ENCODE data around the gene ARHGAP6. TPM values are rescaled to one million over a fixed set of nuclear protein-coding genes. Genes with fewer than 3 reads are reported as not detected.

The ARHGAP6 gene
- total and polyA plus RNA-seq, 2 of the 13 experiments (the other 11 are each of a cell fraction or from before 2014, with no cell fraction given), result 0.11 TPM; not detected in 1

DNA sequence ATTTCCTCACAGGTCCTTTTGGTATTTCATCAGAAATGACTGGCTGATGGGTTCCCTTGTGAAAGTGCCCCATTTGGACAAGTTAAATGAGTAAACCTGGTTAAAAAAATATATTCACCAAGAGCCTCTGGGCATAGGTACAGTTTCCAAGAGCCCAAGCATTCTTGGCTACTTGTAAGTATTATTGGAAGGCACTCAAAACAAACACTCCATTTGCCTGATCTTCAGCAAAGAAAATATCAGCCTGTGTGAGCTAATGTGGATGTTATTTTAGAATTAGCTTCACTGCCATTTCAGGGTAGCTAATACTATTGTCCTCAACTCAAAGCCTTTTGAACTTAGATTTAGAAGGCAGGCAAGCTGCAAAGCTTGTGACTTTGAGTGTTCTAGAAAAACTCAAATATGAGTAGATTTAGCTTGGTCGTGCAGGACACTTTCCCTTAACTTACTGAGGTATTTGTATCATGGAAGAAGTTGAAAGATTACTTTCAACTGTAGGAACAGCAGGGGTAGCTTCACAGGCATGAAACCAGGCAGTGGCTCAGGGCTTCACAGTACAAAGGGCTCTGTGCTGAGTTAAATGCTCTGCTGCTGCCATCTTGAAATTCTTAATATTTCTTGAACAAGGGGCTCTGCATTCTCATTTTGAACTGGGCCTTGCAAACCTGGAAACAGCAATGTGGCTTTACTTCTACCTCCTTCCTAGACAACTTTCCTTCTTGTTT is 195.3 kb downstream of the ARHGAP6 start:
- Histone ChIP-seq H2AFZ (ENCODE audit: low read length) (no peak overlapping the region), H3K27me3 (ENCODE audit: control insufficient read depth in 1 of 2, insufficient read depth in 2 of 2, low read length in 2 of 2) (no peaks in the 10 kb centered on the region), H3K36me3 (replicated peaks in 1 of 2; ENCODE audit: control insufficient read depth in 1 of 2, insufficient read depth in 2 of 2, low read length in 2 of 2) (no peaks in the 10 kb centered on the region), H3K27ac (ENCODE audit: extremely low read length, insufficient read depth, low read length) (no peak overlapping the region), H3K4me2 (ENCODE audit: low read depth, low read length) (no peak overlapping the region), H3K4me1 (ENCODE audit: insufficient read depth, low read length) (no peaks in the 10 kb centered on the region), H3K79me2 (ENCODE audit: insufficient read depth, low read length) (no peaks in the 10 kb centered on the region), H4K20me1 (ENCODE audit: insufficient read depth, low read length) (no peaks in the 10 kb centered on the region), H3K4me3 (replicated peaks in 1 of 3; ENCODE audit: insufficient read depth in 1 of 3, low read depth in 2 of 3, low read length in 3 of 3) (no peak overlapping the region), H3K9me3 (ENCODE audit: low read length) (no peaks in the 10 kb centered on the region), H3K9ac (ENCODE audit: insufficient read depth, low read depth, low read length) (no peak overlapping the region)
- 0% methylated on average over 1 of the region's 1 CpG for WGBS (ENCODE audit: low lambda C conversion rate)
- ChIA-PET POLR2A (no interaction called here), CTCF (ENCODE audit: low intra/inter-chr PET ratio, low total read pairs) (no interaction called here)
- BruUV-seq (replicated peaks), result no TSS peak
- no peak for TF ChIP-seq THAP11 (CRISPR knock-in tag; IDR thresholded peaks at IDR 0.05)
- TF ChIP-seq ZNF670 (CRISPR knock-in tag; IDR thresholded peaks at IDR 0.05; ENCODE audit: borderline replicate concordance), result no peak
- no peak for TF ChIP-seq ZNF101 (CRISPR knock-in tag; IDR thresholded peaks at IDR 0.05; ENCODE audit: borderline replicate concordance, low read depth)
- TF ChIP-seq, protein P1, sequence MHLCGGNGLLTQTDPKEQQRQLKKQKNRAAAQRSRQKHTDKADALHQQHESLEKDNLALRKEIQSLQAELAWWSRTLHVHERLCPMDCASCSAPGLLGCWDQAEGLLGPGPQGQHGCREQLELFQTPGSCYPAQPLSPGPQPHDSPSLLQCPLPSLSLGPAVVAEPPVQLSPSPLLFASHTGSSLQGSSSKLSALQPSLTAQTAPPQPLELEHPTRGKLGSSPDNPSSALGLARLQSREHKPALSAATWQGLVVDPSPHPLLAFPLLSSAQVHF (CRISPR knock-in tag; IDR thresholded peaks at IDR 0.05), result no peak
- TF ChIP-seq ARID2 (CRISPR knock-in tag; IDR thresholded peaks at IDR 0.05; ENCODE audit: borderline replicate concordance), result no peak
- TF ChIP-seq, protein P2, sequence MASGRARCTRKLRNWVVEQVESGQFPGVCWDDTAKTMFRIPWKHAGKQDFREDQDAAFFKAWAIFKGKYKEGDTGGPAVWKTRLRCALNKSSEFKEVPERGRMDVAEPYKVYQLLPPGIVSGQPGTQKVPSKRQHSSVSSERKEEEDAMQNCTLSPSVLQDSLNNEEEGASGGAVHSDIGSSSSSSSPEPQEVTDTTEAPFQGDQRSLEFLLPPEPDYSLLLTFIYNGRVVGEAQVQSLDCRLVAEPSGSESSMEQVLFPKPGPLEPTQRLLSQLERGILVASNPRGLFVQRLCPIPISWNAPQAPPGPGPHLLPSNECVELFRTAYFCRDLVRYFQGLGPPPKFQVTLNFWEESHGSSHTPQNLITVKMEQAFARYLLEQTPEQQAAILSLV (CRISPR knock-in tag; IDR thresholded peaks at IDR 0.05; ENCODE audit: borderline replicate concordance), result no peak
- TF ChIP-seq, protein P3, sequence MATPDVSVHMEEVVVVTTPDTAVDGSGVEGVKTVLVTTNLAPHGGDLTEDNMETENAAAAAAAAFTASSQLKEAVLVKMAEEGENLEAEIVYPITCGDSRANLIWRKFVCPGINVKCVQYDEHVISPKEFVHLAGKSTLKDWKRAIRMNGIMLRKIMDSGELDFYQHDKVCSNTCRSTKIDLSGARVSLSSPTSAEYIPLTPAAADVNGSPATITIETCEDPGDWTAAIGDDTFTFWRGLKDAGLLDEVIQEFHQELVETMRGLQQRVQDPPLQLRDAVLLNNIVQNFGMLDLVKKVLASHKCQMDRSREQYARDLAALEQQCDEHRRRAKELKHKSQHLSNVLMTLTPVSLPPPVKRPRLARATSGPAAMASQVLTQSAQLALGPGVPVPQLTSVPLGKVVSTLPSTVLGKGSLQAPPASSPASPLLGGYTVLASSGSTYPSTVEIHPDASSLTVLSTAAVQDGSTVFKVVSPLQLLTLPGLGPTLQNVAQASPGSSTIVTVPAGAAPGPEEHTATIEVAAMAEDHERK (CRISPR knock-in tag; IDR thresholded peaks at IDR 0.05; ENCODE audit: low read depth), result no peak
- TF ChIP-seq, protein P4, sequence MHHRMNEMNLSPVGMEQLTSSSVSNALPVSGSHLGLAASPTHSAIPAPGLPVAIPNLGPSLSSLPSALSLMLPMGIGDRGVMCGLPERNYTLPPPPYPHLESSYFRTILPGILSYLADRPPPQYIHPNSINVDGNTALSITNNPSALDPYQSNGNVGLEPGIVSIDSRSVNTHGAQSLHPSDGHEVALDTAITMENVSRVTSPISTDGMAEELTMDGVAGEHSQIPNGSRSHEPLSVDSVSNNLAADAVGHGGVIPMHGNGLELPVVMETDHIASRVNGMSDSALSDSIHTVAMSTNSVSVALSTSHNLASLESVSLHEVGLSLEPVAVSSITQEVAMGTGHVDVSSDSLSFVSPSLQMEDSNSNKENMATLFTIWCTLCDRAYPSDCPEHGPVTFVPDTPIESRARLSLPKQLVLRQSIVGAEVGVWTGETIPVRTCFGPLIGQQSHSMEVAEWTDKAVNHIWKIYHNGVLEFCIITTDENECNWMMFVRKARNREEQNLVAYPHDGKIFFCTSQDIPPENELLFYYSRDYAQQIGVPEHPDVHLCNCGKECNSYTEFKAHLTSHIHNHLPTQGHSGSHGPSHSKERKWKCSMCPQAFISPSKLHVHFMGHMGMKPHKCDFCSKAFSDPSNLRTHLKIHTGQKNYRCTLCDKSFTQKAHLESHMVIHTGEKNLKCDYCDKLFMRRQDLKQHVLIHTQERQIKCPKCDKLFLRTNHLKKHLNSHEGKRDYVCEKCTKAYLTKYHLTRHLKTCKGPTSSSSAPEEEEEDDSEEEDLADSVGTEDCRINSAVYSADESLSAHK (CRISPR knock-in tag; IDR thresholded peaks at IDR 0.05; ENCODE audit: borderline replicate concordance), result no peak
- no peak for TF ChIP-seq ZNF468 (CRISPR knock-in tag; IDR thresholded peaks at IDR 0.05)
- TF ChIP-seq ZNF660 (CRISPR knock-in tag; IDR thresholded peaks at IDR 0.05; ENCODE audit: borderline replicate concordance, low read depth), result no peak
- in situ Hi-C loops (cut with HindIII; ENCODE audit: extremely low pct_ligation_motif_present, low pct_unique_long_range_greater_than_20kb) (no loop called here), intact Hi-C loops (cut with micrococcal nuclease; ENCODE audit: unreplicated experiment) (no loop called here)
- no peak for ATAC-seq
- DNase-seq (ENCODE audit: low spot score), result no peak
- FAIRE-seq, result no peak

Measured in HepG2 (cell line).